GF-D8 (cell line): ENCODE measurements around the gene RIPPLY2.

ENCODE experiments used
- DNase-seq: peaks from one replicate; lab custom pipeline; 2025; lab: John Stamatoyannopoulos, UW

Gene RIPPLY2

DNA sequence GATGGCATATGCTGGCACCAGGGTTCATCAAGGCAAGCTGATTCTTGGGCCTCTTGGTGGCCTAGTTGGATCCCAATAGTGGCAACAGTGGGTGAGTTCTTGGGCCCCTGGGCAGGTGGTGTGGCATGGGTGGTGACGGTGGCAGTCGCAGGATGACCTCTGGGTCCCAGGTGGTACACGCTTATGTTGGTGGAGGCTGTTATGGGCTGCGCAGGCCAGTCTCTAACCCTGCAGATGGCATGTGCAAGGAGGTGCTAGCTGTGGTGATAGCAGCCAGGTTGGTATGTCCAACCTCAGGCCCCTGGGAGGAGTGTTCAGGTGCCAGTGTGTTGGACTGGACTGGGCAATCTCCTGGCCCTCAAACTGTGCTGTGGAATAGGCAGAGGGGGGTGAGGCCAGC is 52.5 kb downstream of the RIPPLY2 start:
- DNase-seq, result no peak
